ENCODE results near the gene CHRM4. TPM values are rescaled to one million over a fixed set of nuclear protein-coding genes. Genes with fewer than 3 reads are reported as not detected.

CHRM4 gene
- 0.12 TPM in 1 of 2 replicates, not detected in the other for total RNA-seq

GRCh38 chr11:46391578-46392420, at the start of gene CHRM4:
Gene CHRM4 (minus strand): TSS chr11:46391776. CDS start chr11:46386557, 5,219 bp downstream.
- DNase-seq (ENCODE audit: extremely low read depth, low read depth, low spot score) = no peak

GRCh38 chr11:46438211-46438610, 46.6 kb upstream of the CHRM4 start:
- no peak for DNase-seq (ENCODE audit: extremely low read depth, low read depth, low spot score)

GRCh38 chr11:46437122-46437689, 45.6 kb upstream of the CHRM4 start:
- DNase-seq (ENCODE audit: extremely low read depth, low read depth, low spot score) = no peak

GRCh38 chr11:46436113-46436512, 44.5 kb upstream of the CHRM4 start:
- DNase-seq (ENCODE audit: extremely low read depth, low read depth, low spot score) = no peak

GRCh38 chr11:46435679-46436078, 44.1 kb upstream of the CHRM4 start:
- no peak for DNase-seq (ENCODE audit: extremely low read depth, low read depth, low spot score)

GRCh38 chr11:46431211-46431610, 39.6 kb upstream of the CHRM4 start:
- no peak for DNase-seq (ENCODE audit: extremely low read depth, low read depth, low spot score)

- no peak for DNase-seq (ENCODE audit: extremely low read depth, low read depth, low spot score)
Measured at GRCh38 chr11:46429717-46430116, 38.1 kb upstream of the CHRM4 start.

- DNase-seq (ENCODE audit: extremely low read depth, low read depth, low spot score) = no peak
Measured at GRCh38 chr11:46427364-46427763, 35.8 kb upstream of the CHRM4 start.

- DNase-seq (ENCODE audit: extremely low read depth, low read depth, low spot score) = no peak
Measured at GRCh38 chr11:46426233-46426991, 34.8 kb upstream of the CHRM4 start.

- DNase-seq (ENCODE audit: extremely low read depth, low read depth, low spot score) = no peak
Measured at GRCh38 chr11:46422588-46422987, 31.0 kb upstream of the CHRM4 start.

- no peak for DNase-seq (ENCODE audit: extremely low read depth, low read depth, low spot score)
Measured at GRCh38 chr11:46421257-46421880, 29.8 kb upstream of the CHRM4 start.

GRCh38 chr11:46420513-46420912, 28.9 kb upstream of the CHRM4 start:
- DNase-seq (ENCODE audit: extremely low read depth, low read depth, low spot score) = no peak

- no peak for DNase-seq (ENCODE audit: extremely low read depth, low read depth, low spot score)
Measured at GRCh38 chr11:46418751-46419150, 27.2 kb upstream of the CHRM4 start.

GRCh38 chr11:46417711-46418110, 26.1 kb upstream of the CHRM4 start:
- DNase-seq (ENCODE audit: extremely low read depth, low read depth, low spot score) = no peak

- no peak for DNase-seq (ENCODE audit: extremely low read depth, low read depth, low spot score)
Measured at GRCh38 chr11:46414879-46415278, 23.3 kb upstream of the CHRM4 start.

GRCh38 chr11:46414466-46414796, 22.9 kb upstream of the CHRM4 start:
- no peak for DNase-seq (ENCODE audit: extremely low read depth, low read depth, low spot score)

- DNase-seq (ENCODE audit: extremely low read depth, low read depth, low spot score) = no peak
Measured at GRCh38 chr11:46413760-46414465, 22.3 kb upstream of the CHRM4 start.

GRCh38 chr11:46410021-46410420, 18.4 kb upstream of the CHRM4 start:
- no peak for DNase-seq (ENCODE audit: extremely low read depth, low read depth, low spot score)

- no peak for DNase-seq (ENCODE audit: extremely low read depth, low read depth, low spot score)
Measured at GRCh38 chr11:46408407-46408986, 16.9 kb upstream of the CHRM4 start.

- no peak for DNase-seq (ENCODE audit: extremely low read depth, low read depth, low spot score)
Measured at GRCh38 chr11:46407635-46408034, 16.1 kb upstream of the CHRM4 start.

All from glomerular endothelial cell (primary cell).